ENCODE results near the gene IL15RA. TPM values are rescaled to one million over a fixed set of nuclear protein-coding genes. Genes with fewer than 3 reads are reported as not detected.

Gene IL15RA
- total RNA-seq, 1 experiment from 2014 or later, result 1.9 TPM

DNA sequence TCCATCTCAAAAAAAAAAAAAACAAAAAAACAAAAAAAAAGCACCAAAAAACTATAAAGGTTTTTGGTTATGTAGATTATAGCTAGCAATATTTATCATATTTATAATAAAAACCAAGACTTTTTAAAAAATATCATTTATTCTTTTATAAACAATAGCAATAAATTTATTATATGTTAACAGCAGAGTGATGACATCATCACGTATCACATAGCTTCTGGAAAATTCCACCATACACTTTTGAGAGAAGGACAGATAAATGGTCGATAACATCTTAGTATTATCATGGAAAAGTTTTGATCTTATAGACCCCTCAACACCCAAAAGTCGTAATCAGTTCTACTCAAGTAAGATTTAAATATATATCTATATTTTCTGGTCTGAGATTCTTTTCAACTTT lies 33.2 kb upstream of the IL15RA start (continued):
- TF ChIP-seq STAT6 (CRISPR knock-in tag; conservative IDR thresholded peaks at IDR 0.05; ENCODE audit: low read depth), result no peak

- no peak for DNase-seq (ENCODE audit: low spot score)
- ChIA-PET CTCF (interaction anchor here (0.9 kb wide), 1 partner anchor 16 kb away, joined by 3 read pairs; no protein-coding TSS in a partner anchor), POLR2A (interaction anchor here (0.6 kb wide), 1 partner anchor 92 kb away, joined by 3 read pairs; no protein-coding TSS in a partner anchor)
- no peak overlapping the region for H3K4me3 Mint-ChIP-seq
- no peaks in the 10 kb centered on the region for H3K27me3 Mint-ChIP-seq (ENCODE audit: low read depth)
- TF ChIP-seq ATF1 (CRISPR knock-in tag; IDR thresholded peaks at IDR 0.05) (no peak), CTCF (IDR thresholded peaks at IDR 0.05) (no peak)
- peaks cover 19% of the 10 kb centered on the region for H3K9me3 Mint-ChIP-seq
- no peak for ATAC-seq
- no peak overlapping the region for H3K27ac Mint-ChIP-seq
- no peaks in the 10 kb centered on the region for H3K36me3 Mint-ChIP-seq
- H3K4me1 Mint-ChIP-seq, result peaks cover 20% of the 10 kb centered on the region
These were observed 32.6 kb upstream of the IL15RA start for GRCh38 chr10:6009961-6010360.

DNA sequence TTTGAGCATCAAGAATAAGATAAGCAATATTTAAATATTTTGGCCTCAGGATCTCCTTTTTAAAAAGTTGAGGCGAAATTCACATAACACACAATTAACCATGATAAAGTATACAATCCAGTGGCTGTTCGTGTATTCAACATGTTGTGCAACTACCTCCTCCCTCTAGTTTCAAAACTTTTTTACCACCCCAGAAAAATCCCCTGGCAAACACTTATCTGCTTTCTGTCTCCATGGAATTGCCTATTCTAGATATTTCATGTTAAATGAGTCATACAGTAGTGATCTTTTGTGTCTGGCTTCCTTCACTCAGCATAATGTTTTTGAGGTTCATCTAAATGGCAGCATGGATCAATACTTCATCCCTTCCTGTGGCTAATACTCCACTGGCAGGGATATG lies 31.8 kb upstream of the IL15RA start:
- POLR2A ChIA-PET, result no interaction called here
- H3K4me1 Mint-ChIP-seq, result peaks cover 26% of the 10 kb centered on the region
- H3K36me3 Mint-ChIP-seq, result no peaks in the 10 kb centered on the region
- H3K27ac Mint-ChIP-seq, result no peak overlapping the region
- TF ChIP-seq TP53 (CRISPR knock-in tag; IDR thresholded peaks at IDR 0.05) (no peak), ARID4B (CRISPR knock-in tag; IDR thresholded peaks at IDR 0.05; ENCODE audit: borderline replicate concordance) (no peak), RORB (CRISPR knock-in tag; IDR thresholded peaks at IDR 0.05) (no peak), MXD4 (CRISPR knock-in tag; IDR thresholded peaks at IDR 0.05; ENCODE audit: borderline replicate concordance) (no peak), GABPB1 (CRISPR knock-in tag; IDR thresholded peaks at IDR 0.05) (no peak), CTCF (IDR thresholded peaks at IDR 0.05) (no peak), FOXP1 (CRISPR knock-in tag; IDR thresholded peaks at IDR 0.05; ENCODE audit: borderline replicate concordance) (no peak), NR1H2 (CRISPR knock-in tag; IDR thresholded peaks at IDR 0.05) (no peak), ZNF263 (CRISPR knock-in tag; IDR thresholded peaks at IDR 0.05; ENCODE audit: low read depth) (no peak)
- TF ChIP-seq, protein P1, sequence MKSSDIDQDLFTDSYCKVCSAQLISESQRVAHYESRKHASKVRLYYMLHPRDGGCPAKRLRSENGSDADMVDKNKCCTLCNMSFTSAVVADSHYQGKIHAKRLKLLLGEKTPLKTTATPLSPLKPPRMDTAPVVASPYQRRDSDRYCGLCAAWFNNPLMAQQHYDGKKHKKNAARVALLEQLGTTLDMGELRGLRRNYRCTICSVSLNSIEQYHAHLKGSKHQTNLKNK (CRISPR knock-in tag; IDR thresholded peaks at IDR 0.05), result no peak
- TF ChIP-seq, protein P2, sequence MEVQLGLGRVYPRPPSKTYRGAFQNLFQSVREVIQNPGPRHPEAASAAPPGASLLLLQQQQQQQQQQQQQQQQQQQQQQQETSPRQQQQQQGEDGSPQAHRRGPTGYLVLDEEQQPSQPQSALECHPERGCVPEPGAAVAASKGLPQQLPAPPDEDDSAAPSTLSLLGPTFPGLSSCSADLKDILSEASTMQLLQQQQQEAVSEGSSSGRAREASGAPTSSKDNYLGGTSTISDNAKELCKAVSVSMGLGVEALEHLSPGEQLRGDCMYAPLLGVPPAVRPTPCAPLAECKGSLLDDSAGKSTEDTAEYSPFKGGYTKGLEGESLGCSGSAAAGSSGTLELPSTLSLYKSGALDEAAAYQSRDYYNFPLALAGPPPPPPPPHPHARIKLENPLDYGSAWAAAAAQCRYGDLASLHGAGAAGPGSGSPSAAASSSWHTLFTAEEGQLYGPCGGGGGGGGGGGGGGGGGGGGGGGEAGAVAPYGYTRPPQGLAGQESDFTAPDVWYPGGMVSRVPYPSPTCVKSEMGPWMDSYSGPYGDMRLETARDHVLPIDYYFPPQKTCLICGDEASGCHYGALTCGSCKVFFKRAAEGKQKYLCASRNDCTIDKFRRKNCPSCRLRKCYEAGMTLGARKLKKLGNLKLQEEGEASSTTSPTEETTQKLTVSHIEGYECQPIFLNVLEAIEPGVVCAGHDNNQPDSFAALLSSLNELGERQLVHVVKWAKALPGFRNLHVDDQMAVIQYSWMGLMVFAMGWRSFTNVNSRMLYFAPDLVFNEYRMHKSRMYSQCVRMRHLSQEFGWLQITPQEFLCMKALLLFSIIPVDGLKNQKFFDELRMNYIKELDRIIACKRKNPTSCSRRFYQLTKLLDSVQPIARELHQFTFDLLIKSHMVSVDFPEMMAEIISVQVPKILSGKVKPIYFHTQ (CRISPR knock-in tag; IDR thresholded peaks at IDR 0.05), result no peak
- TF ChIP-seq, protein P3, sequence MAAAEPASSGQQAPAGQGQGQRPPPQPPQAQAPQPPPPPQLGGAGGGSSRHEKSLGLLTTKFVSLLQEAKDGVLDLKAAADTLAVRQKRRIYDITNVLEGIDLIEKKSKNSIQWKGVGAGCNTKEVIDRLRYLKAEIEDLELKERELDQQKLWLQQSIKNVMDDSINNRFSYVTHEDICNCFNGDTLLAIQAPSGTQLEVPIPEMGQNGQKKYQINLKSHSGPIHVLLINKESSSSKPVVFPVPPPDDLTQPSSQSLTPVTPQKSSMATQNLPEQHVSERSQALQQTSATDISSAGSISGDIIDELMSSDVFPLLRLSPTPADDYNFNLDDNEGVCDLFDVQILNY (CRISPR knock-in tag; IDR thresholded peaks at IDR 0.05), result no peak
- TF ChIP-seq, protein P4, sequence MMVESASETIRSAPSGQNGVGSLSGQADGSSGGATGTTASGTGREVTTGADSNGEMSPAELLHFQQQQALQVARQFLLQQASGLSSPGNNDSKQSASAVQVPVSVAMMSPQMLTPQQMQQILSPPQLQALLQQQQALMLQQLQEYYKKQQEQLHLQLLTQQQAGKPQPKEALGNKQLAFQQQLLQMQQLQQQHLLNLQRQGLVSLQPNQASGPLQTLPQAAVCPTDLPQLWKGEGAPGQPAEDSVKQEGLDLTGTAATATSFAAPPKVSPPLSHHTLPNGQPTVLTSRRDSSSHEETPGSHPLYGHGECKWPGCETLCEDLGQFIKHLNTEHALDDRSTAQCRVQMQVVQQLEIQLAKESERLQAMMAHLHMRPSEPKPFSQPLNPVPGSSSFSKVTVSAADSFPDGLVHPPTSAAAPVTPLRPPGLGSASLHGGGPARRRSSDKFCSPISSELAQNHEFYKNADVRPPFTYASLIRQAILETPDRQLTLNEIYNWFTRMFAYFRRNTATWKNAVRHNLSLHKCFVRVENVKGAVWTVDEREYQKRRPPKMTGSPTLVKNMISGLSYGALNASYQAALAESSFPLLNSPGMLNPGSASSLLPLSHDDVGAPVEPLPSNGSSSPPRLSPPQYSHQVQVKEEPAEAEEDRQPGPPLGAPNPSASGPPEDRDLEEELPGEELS (CRISPR knock-in tag; IDR thresholded peaks at IDR 0.05), result no peak
- no peak for DNase-seq (ENCODE audit: low spot score)
- ATAC-seq, result no peak
- CTCF ChIA-PET, result no interaction called here
- H3K27me3 Mint-ChIP-seq (ENCODE audit: low read depth), result no peaks in the 10 kb centered on the region
- H3K9me3 Mint-ChIP-seq, result peaks cover 19% of the 10 kb centered on the region
- no peak overlapping the region for H3K4me3 Mint-ChIP-seq

Data from WTC11 (cell line).